Measurements from ENCODE around the gene OPN1MW3.

The OPN1MW3 gene

DNA sequence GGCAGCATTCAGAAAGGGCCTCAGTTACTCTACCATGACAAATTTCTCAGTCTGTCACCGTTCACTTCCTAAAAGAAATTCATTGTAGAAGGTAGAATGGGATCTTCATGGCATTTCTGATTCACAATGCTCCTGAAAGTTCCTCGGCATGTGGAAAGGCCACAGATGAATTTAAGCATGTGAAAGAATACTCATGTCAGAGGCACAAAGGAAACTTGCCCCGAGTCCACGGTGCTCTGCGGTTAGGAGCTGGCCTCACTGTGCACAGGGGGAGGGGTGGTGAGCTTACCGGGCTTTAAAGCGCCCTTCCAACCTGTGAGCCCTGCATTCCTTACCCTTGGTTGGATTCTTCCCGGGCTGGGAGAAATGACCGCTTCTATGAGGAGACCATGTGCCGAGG is 47.5 kb downstream of the OPN1MW3 start:
- TF ChIP-seq, protein P1, sequence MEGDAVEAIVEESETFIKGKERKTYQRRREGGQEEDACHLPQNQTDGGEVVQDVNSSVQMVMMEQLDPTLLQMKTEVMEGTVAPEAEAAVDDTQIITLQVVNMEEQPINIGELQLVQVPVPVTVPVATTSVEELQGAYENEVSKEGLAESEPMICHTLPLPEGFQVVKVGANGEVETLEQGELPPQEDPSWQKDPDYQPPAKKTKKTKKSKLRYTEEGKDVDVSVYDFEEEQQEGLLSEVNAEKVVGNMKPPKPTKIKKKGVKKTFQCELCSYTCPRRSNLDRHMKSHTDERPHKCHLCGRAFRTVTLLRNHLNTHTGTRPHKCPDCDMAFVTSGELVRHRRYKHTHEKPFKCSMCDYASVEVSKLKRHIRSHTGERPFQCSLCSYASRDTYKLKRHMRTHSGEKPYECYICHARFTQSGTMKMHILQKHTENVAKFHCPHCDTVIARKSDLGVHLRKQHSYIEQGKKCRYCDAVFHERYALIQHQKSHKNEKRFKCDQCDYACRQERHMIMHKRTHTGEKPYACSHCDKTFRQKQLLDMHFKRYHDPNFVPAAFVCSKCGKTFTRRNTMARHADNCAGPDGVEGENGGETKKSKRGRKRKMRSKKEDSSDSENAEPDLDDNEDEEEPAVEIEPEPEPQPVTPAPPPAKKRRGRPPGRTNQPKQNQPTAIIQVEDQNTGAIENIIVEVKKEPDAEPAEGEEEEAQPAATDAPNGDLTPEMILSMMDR (IDR thresholded peaks at IDR 0.05; ENCODE audit: borderline replicate concordance, control extremely low read depth, extremely low read depth, insufficient read depth, missing control alignments): no peak
- DNase-seq (ENCODE audit: low spot score): no peak
- in situ Hi-C loops (cut with MboI; ENCODE audit: low sequenced_read_pairs, unreplicated experiment): no loop called here

DNA sequence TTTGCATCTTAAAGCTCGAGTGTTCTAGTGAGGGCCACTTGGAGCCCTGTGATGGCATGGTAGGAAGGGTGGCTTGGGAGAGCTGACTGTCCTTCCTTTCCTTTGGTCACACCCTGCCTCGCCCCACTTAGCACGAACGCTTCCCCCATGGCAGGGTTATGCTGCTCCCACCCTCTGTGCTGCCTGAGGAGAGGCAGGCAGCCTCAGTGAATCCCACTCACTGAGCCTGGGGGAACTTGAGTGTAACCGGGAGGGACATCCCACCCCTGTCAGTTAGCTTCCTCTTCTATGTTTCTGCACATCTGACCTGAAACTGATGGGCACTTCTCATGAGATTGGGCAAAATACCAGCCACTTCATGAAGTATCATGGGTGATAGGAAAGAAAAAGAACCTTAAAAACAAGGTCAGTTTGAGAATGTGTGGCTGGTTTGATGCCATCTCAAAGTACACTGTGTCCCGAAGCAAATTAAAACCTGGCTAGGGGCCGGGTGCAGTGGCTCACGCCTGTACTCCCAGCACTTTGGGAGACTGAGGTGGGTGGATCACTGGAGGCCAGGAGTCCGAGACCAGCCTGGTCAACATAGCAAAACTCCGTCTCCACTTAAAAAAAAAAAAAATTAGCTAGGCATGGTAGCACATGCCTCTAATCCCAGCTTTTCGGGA is 48.3 kb downstream of the OPN1MW3 start:
- TF ChIP-seq, protein P1 (IDR thresholded peaks at IDR 0.05; ENCODE audit: borderline replicate concordance, control extremely low read depth, extremely low read depth, insufficient read depth, missing control alignments): no peak
- no peak for DNase-seq (ENCODE audit: low spot score)
- in situ Hi-C loops (cut with MboI; ENCODE audit: low sequenced_read_pairs, unreplicated experiment): no loop called here

DNA sequence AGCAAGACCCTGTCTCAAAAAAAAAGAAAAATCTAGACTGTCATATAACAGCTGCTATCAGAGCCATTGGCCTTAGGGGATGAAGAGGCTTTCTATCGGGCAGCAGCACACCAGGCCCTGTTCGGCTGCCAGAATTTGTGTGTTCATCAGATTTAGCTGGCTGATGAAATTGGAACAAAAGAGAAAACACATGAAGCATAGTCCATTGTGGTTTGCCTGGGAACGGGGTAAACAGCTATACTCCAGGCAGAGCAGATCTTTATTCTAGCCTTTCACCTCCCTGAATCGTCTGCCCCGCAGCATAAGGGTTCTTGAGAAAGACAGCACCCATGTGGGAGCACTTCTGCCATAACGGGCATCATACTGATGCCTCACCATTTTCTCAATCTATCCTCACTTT is 49.8 kb downstream of the OPN1MW3 start:
- no peak for DNase-seq (ENCODE audit: low spot score)
- in situ Hi-C loops (cut with MboI; ENCODE audit: low sequenced_read_pairs, unreplicated experiment): no loop called here

DNA sequence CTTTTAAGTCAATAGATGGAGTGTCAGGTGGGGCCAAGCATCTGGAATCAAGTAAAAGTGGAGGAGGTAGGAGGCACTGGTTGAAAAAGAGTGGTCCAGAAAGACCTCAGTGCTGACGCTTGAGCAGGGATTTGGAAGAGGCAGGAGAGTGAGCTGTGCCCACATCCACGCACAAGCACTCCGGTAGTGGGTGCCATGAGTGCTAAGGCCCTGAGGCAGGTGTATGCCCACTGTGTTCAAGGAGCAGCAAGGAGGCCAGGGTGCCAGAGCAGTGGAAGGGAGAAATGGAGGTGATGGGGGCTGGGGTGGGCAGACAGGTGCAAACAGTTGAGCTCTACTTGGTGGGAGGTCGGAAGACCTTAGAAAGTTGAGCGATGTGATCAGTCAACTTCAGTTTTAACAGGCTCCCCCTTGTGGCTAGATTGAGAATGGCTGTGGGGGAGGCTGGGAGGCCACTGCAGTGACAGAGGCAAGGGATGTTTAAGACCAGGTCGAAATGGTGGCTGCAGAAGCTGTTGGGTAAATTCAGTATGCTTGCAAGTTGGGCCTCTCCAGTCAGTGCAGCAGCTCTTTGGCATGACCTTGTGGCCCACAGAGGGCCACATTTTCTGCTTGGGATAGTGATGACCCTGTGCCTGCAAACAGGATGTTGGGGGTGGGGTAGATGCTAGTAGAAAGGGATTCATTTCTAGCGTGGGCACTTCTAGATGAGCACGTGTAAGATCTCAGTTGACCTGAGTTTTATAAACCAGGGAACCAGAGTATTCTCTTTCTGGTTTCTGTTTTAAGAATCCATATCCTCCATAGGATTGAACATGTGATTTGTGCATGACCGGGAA is 50.9 kb downstream of the OPN1MW3 start:
- in situ Hi-C loops (cut with MboI; ENCODE audit: low sequenced_read_pairs, unreplicated experiment): no loop called here
- DNase-seq (ENCODE audit: low spot score): peak; percentile 64
- TF ChIP-seq, protein P1 (IDR thresholded peaks at IDR 0.05; ENCODE audit: borderline replicate concordance, control extremely low read depth, extremely low read depth, insufficient read depth, missing control alignments): peak; percentile 73

More for the DNA sequence above, 49.8 kb downstream of the OPN1MW3 start:
- TF ChIP-seq, protein P1 (IDR thresholded peaks at IDR 0.05; ENCODE audit: borderline replicate concordance, control extremely low read depth, extremely low read depth, insufficient read depth, missing control alignments): no peak

DNA sequence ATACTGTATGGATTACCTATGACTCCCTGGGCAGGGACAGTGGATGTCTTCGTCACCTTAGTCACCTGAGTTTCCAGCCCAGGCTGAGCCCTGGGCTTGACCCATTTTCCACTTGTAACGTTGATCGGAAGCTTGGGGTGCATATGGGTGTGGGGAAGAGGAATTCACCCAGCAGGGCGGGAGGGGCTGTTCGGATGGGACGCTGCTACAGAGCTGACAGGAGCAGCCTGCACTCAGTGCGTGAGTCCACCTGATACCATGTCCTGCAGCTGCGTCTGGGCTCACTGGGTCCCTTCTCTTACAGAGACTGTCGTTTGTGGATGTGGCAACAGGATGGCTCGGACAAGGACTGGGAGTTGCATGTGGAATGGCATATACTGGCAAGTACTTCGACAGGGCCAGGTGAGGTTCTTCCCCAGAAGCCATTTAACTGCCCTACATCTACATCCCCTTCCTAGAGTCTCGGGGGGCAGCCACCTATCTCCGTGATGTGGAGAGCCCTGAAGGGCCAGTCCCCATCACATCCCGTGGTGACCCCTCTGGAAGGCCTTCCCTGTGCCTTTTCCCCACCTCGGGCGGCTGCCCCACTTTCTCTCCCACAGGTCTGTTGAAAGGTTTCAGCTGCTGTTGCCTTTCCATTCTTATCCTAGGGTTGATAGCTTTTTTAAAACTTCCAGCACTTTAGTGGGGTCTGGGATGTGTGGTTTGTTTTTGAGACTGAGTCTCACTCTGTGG is 51.8 kb downstream of the OPN1MW3 start:
- no peak for DNase-seq (ENCODE audit: low spot score)
- TF ChIP-seq, protein P1 (IDR thresholded peaks at IDR 0.05; ENCODE audit: borderline replicate concordance, control extremely low read depth, extremely low read depth, insufficient read depth, missing control alignments): no peak
- in situ Hi-C loops (cut with MboI; ENCODE audit: low sequenced_read_pairs, unreplicated experiment): no loop called here

Measured in GM13976 (cell line).